Camera-type eye (tissue), 1 donor: Measurements from ENCODE around the gene MBD6. TPM values are rescaled to one million over a fixed set of nuclear protein-coding genes. Genes with fewer than 3 reads are reported as not detected.

Experiments
- total RNA-seq: library from RNA; depleted of rRNA; stranded (reverse); fragments of >200 nt; gene quantifications from one replicate; pipeline ENCODE4 v1.2.3, GENCODE V29; 2014

MBD6 gene, protein sequence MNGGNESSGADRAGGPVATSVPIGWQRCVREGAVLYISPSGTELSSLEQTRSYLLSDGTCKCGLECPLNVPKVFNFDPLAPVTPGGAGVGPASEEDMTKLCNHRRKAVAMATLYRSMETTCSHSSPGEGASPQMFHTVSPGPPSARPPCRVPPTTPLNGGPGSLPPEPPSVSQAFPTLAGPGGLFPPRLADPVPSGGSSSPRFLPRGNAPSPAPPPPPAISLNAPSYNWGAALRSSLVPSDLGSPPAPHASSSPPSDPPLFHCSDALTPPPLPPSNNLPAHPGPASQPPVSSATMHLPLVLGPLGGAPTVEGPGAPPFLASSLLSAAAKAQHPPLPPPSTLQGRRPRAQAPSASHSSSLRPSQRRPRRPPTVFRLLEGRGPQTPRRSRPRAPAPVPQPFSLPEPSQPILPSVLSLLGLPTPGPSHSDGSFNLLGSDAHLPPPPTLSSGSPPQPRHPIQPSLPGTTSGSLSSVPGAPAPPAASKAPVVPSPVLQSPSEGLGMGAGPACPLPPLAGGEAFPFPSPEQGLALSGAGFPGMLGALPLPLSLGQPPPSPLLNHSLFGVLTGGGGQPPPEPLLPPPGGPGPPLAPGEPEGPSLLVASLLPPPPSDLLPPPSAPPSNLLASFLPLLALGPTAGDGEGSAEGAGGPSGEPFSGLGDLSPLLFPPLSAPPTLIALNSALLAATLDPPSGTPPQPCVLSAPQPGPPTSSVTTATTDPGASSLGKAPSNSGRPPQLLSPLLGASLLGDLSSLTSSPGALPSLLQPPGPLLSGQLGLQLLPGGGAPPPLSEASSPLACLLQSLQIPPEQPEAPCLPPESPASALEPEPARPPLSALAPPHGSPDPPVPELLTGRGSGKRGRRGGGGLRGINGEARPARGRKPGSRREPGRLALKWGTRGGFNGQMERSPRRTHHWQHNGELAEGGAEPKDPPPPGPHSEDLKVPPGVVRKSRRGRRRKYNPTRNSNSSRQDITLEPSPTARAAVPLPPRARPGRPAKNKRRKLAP
- total RNA-seq = 52.1 TPM

GRCh38 chr12:57522011-57522886 lies at the start of gene MBD6:
Gene MBD6 (plus strand): TSS chr12:57522824. CDS start chr12:57524304, 1,480 bp downstream.

GRCh38 chr12:57479376-57480115 lies 43.1 kb upstream of the MBD6 start, which contains the start of gene ARHGAP9:
Gene ARHGAP9 (minus strand): TSS chr12:57479866. CDS start chr12:57479406, 460 bp downstream.

DNA sequence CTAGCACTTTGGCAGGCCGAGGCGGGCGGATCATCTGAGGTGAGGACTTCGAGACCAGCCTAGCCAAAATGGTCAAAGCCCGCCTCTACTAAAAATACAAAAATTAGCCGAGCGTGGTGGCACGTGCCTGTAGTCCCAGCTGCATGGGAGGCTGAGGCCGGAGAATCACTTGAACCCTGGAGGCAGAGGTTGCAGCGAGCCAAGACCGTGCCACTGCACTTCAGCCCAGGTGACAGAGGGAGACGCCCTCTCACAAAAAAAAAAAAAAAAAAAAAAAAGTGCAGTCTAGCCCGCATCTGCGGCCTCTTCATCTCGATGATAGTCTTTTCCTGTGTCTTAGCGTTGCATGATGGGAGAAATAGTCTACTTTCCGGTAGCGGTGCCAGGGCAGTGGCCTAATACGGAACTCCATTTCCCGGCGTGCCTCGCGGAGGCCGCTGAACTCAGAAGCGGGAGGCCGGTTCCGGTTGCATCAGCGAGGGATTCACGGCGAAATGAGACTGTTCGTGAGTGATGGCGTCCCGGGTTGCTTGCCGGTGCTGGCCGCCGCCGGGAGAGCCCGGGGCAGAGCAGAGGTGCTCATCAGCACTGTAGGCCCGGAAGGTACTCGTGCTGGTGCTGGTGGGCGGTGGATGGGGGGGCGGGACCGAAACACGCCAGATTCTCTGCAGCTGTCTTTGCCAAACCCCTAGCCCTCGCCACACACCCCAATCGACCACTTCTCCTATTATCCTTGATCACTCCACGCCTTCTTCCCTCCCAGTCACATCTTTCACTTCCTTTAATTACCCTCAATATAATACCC lies 34.8 kb upstream of the MBD6 start, which contains the start of gene MARS1:
MARS1 (plus strand) TSS at position 472 of the 805 bp plus-strand sequence; CDS start at position 495, 23 bp downstream.

DNA sequence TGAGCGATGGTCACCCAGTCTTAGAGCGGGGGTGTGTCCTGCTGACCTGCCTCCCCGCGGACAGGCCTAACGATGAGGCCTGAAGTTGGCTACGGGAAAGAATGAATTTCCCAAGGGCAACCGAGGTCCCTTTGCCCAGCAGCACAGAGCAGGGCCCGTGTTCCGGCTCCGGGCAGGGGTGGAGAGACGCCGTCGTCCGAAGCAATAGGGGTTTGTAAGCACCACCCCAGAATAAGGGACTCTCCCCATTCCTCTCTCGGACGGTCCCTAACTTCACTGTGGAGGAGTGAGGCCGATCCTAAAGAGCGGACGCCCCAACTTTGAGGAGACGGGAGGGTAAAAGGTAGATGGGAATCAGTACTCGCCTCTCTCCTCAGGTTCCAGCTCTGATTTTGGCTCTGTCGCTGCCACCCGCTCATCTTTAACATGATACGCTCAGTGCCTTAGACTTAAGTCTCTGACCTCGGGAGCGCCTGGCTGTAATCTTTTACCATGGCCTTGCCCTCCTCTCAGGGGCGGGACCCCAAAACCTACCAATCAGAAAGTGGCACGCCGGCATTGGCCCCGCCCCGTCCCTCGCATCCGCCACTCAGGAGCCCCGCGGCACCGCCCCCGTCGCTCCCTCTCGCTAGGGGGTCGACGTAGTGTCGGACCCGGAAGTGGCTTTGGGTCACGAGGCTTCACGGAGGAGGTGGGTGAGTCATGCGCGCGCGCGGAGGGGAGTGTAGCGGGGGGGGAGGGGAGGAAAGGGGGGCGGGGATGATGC lies 2.4 kb upstream of the MBD6 start, which contains the start of gene DDIT3:
DDIT3 (minus strand) TSS at position 462 of the 766 bp plus-strand sequence. CDS start 3,108 bp downstream, outside the sequence.

DNA sequence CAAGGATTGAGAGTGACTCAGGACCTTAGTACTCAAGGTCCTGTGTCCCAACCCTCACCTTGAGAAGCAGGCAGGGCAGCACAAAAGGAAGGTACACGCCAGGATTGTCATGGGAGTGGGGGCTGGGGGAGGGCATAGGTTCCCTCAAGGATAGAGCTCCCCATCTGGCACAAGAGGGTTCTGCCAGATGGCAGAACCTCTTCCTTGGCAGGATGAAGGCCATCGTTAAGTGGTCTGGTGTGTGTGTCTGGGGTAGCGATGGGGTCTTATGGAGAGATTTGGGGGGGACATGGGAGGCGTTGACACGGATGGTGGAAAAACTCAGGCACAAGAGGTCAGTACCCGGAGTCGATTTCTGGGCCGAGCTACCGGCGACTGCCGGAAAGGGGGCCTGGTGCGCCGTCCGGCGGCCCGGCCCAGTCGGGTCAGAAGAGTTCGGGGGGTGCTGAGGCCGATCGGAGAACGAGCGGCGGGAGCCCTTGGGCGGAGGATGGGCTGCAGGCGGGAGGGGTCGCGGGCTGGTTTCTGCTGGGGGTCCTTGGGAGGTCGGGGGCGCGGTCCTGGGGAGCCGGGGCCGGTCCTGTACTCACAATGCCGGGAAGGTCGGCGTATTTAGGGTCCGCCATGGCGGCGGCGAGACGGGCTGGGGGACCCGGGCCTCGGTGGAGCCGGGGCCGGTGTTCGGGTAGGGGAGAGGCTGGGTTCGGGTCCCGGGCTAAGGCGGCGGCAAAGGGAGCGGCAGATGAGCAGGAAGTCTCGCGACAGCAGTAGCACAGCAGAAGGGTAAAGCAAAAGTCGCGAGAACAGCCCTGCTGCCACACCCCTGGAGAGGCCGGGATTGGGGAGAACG lies 24.0 kb downstream of the MBD6 start, which contains the start of gene DCTN2:
DCTN2 (minus strand) TSS at position 755 of the 850 bp plus-strand sequence; CDS start at position 626, 129 bp downstream.

DNA sequence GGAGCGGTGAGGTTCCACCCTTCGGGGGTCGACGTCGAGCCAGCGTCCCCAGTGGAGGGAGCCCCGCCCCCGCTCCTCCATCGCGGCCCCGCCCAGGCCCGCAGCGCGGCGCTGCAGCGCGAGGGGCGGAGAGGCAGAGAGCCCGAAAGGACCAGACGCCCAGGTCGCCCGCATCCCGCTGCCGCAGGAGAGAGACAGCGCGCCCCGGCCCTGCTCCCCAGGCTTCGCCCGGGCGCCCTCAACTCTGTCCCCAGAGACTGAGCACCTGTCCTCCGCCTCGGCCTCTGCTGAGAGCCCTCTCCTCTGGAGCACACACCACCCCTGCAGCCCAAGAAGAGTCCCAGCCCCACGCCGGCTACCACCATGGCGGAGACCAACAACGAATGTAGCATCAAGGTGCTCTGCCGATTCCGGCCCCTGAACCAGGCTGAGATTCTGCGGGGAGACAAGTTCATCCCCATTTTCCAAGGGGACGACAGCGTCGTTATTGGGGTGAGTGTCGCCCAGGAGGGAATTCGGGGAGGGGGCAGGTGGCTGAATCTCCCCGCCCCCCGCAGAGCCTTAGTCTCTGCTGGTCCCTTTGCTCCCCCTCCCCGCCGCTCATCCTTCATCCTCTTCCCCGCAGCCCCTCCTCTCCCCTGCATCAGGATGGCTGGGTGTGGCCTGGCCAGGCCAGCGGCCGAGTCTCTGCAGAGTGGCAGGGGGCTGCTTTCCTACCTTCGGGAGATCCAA lies 27.5 kb downstream of the MBD6 start, which contains the start of gene KIF5A:
KIF5A (plus strand) TSS at position 136 of the 732 bp plus-strand sequence; CDS start at position 364, 228 bp downstream.

Other genes with a start within 250 kb of the MBD6 start
- 55.9 TPM for gene R3HDM2, start 91.8 kb upstream of the MBD6 start, total RNA-seq
- not detected for gene INHBC, start 88.0 kb upstream of the MBD6 start, total RNA-seq
- gene INHBE, start 67.5 kb upstream of the MBD6 start, total RNA-seq = not detected
- 7.1 TPM for gene GLI1, start 63.0 kb upstream of the MBD6 start, total RNA-seq
- gene ARHGAP9, start 43.0 kb upstream of the MBD6 start, total RNA-seq = 4.0 TPM
- 78.5 TPM for gene MARS1, start 34.8 kb upstream of the MBD6 start, total RNA-seq
- 37.2 TPM for gene DDIT3, start 2.3 kb upstream of the MBD6 start, total RNA-seq
- 174 TPM for gene DCTN2, start 24.4 kb downstream of the MBD6 start, total RNA-seq
- 30.1 TPM for gene KIF5A, start 27.2 kb downstream of the MBD6 start, total RNA-seq
- 24.8 TPM for gene PIP4K2C, start 68.4 kb downstream of the MBD6 start, total RNA-seq
- 69.5 TPM for gene DTX3, start 82.0 kb downstream of the MBD6 start, total RNA-seq
- 53.5 TPM for gene ARHGEF25, start 88.6 kb downstream of the MBD6 start, total RNA-seq
- 9.6 TPM for gene B4GALNT1, start 110.4 kb downstream of the MBD6 start, total RNA-seq
- gene OS9, start 171.3 kb downstream of the MBD6 start, total RNA-seq = 250 TPM
- 7.3 TPM for gene AGAP2, start 215.9 kb downstream of the MBD6 start, total RNA-seq
- 59.1 TPM for gene TSPAN31, start 222.2 kb downstream of the MBD6 start, total RNA-seq
- 108 TPM for gene CDK4, start 229.5 kb downstream of the MBD6 start, total RNA-seq
- gene MARCHF9, start 232.3 kb downstream of the MBD6 start, total RNA-seq = 15.1 TPM
- gene CYP27B1, start 244.3 kb downstream of the MBD6 start, total RNA-seq = 1.6 TPM
- gene METTL1, start 249.3 kb downstream of the MBD6 start, total RNA-seq = 4.5 TPM
- 12.2 TPM for gene EEF1AKMT3, start 249.8 kb downstream of the MBD6 start, total RNA-seq